Keratinocyte (primary cell): Measurements from ENCODE around the gene QRICH1.

Experiments
- EZH2 ChIP-seq: IDR thresholded peaks from one replicate; pipeline ENCODE4 v1.6.1; 2012; ENCODE audit warnings: inconsistent platforms, mild to moderate bottlenecking, low read length, moderate library complexity
- TF ChIP-seq, protein P1 (sequence below), 3 experiments: IDR thresholded peaks in 1 of 3; conservative IDR thresholded peaks in 1 of 3; optimal IDR thresholded peaks in 1 of 3; 2 replicates in 2 of 3; 3 replicates in 1 of 3; pipeline versions ENCODE3 to v1.5.1; 2011; ENCODE audit warnings: low read length in 3 of 3, mild to moderate bottlenecking in 3 of 3, moderate library complexity in 2 of 3, control low read depth in 1 of 3, inconsistent platforms in 1 of 3; ENCODE audit not compliant: insufficient read depth in 2 of 3; ENCODE audit errors: extremely low read depth in 1 of 3

DNA sequence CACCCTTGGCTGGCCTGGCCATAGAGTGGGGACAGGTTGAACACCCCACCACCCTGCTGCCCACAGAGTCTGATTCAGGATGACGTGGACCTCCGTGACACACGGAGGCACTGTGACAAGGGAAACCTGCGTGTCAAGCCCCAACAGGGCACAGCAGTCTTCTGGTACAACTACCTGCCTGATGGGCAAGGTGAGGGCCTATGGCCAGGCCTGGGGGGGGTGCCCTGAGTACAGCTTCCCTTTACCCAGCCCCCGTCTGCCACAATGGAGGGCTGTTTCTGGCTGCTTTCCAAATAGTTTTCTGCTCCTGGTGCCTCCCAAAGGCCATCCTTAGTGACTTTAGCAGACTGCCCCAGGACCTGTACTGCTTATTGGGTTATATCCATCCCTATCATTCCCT, 87.9 kb downstream of the QRICH1 start:
- TF ChIP-seq, protein P1, sequence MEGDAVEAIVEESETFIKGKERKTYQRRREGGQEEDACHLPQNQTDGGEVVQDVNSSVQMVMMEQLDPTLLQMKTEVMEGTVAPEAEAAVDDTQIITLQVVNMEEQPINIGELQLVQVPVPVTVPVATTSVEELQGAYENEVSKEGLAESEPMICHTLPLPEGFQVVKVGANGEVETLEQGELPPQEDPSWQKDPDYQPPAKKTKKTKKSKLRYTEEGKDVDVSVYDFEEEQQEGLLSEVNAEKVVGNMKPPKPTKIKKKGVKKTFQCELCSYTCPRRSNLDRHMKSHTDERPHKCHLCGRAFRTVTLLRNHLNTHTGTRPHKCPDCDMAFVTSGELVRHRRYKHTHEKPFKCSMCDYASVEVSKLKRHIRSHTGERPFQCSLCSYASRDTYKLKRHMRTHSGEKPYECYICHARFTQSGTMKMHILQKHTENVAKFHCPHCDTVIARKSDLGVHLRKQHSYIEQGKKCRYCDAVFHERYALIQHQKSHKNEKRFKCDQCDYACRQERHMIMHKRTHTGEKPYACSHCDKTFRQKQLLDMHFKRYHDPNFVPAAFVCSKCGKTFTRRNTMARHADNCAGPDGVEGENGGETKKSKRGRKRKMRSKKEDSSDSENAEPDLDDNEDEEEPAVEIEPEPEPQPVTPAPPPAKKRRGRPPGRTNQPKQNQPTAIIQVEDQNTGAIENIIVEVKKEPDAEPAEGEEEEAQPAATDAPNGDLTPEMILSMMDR (optimal IDR thresholded peaks at IDR 0.05 in 1 of 3, IDR thresholded peaks at IDR 0.05 in 1 of 3, conservative IDR thresholded peaks at IDR 0.05 in 1 of 3; ENCODE audit: extremely low read depth in 1 of 3, insufficient read depth in 2 of 3, low read length in 3 of 3), result no peak
- TF ChIP-seq EZH2, result no peak
